Raji (cell line): Measurements from ENCODE around the gene TTLL10.
A peak's percentile ranks its signal among the peaks of the same experiment; 100 is the strongest.

Source experiments
- POLR2A ChIP-seq: IDR thresholded peaks from 2 replicates; pipeline ENCODE4 v1.6.1; 2011; ENCODE audit warnings: low read depth, low read length, control low read depth; ENCODE audit not compliant: insufficient read depth

TTLL10 gene

GRCh38 chr1:1232796-1233566 lies 59.3 kb downstream of the TTLL10 start:
- TF ChIP-seq POLR2A = no peak

GRCh38 chr1:1233567-1233892 lies 59.9 kb downstream of the TTLL10 start:
- TF ChIP-seq POLR2A = no peak

- TF ChIP-seq POLR2A = peak; percentile 34; the same call in 1 of the 2 replicates
Observed at GRCh38 chr1:1234180-1234808, 60.6 kb downstream of the TTLL10 start.

- TF ChIP-seq POLR2A = 0 out of 2 replicates have a peak, but pooled peaks have one; percentile 24
Observed at GRCh38 chr1:1235016-1235744, 61.5 kb downstream of the TTLL10 start.

- TF ChIP-seq POLR2A = peak; percentile 24
Observed at GRCh38 chr1:1236176-1236763, 62.6 kb downstream of the TTLL10 start.

DNA sequence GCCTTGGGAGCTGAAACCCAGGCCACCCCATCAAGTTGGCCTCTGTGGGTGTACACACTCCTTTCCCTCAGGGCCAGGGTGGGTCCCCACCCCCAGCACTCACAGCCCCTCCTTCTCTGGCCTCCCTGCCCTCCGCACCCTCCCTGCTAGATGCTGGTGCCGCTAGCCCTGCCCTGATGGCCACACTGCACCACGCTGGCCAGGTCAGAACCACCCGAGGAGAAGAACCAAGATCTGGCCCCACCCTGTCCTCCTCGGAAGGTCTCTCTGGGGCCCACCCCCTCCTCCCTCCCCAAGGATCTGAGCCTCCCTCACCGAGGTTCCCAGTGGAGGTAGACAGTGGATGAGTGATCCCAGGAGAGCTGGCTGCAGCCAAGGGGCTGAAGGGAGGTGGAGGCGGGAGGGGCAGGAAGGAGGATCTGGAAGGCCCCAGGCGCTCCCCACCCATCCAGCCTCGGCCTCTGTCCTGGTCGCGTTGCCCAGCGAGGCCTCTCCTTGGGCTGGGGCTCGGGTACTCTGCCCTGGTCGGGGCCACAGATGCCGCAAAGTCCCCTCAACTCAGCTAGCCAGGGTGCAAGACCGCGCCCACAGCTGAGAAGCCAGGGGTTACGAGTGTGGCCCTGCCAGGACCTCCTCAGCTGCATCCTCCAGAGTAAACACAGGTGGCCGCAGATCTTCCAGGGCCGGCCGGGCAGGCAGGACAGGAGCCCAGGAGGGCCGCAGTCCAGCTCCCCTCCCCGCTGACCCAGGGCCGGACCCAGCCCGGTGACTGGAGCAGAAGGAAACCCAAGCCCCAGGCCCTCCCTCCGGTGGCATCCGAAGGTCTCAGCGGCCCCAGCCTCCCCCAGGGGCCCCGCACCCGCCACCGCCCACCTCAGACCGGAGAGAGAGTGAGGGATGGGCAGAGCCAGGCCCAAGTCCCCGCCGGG lies 63.5 kb downstream of the TTLL10 start:
- TF ChIP-seq POLR2A = peak; percentile 38

DNA sequence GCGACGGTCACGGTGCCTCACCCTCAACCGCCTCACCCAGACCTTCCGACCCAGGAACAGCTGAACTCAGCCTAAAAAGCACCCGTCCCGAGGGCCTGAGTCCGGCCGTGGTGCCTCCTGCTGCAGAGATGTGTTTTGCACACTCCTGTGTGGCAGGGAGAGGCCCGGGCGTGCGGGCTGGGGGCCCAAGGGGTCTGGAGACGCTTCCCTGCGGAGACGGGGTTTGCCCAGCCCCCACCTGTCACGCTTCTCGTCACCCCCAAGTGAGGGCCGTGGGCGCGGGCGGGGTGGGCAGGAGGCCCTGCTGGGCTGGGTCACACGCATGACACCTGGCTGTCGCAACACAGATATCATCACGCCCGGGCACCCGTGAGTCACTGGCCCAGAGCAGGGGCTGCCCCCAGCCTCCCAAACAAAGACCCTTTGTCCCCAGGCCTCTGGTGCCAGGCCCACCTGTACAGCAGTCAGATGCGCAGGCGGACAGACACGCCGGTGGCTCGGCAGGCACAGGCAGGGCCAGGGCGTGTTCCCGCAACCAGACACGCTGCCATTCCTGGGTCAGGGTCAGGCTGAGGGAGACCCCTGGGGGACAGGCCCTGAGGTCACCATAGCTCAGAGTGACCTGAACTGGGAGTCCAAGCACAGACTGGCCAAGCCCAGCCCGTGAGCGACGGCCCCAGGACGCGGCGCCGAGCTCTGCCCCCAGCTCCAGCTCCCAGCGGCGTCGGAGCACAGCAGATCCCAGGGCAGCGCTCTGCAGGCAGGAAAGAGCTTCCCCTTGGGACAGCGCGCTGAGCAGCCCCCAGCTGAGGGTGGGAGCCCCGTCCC lies 64.4 kb downstream of the TTLL10 start:
- TF ChIP-seq POLR2A = no peak; the same call in 1 of the 2 replicates

- TF ChIP-seq POLR2A = no peak
Observed at GRCh38 chr1:1238702-1239178, 65.1 kb downstream of the TTLL10 start.

DNA sequence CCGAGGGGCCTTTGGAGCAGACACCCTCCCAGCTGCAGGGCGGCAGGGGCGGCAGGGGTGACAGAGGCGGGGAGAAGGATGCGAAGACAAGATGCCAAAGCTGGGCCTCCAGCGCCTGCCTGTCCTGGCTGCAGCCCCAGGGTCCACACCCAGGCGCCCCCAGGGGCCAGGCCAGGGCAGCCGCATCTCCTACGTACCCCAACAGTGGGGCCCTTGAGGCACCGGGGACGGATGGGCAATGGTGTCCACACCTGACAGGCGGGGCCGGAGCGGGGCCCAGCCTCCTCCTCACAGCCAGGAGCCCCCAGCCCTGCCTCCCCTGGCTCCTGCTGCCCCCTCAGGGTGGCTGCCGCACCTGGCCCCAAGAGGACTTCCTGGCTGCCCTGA lies 65.5 kb downstream of the TTLL10 start:
- no peak for TF ChIP-seq POLR2A

DNA sequence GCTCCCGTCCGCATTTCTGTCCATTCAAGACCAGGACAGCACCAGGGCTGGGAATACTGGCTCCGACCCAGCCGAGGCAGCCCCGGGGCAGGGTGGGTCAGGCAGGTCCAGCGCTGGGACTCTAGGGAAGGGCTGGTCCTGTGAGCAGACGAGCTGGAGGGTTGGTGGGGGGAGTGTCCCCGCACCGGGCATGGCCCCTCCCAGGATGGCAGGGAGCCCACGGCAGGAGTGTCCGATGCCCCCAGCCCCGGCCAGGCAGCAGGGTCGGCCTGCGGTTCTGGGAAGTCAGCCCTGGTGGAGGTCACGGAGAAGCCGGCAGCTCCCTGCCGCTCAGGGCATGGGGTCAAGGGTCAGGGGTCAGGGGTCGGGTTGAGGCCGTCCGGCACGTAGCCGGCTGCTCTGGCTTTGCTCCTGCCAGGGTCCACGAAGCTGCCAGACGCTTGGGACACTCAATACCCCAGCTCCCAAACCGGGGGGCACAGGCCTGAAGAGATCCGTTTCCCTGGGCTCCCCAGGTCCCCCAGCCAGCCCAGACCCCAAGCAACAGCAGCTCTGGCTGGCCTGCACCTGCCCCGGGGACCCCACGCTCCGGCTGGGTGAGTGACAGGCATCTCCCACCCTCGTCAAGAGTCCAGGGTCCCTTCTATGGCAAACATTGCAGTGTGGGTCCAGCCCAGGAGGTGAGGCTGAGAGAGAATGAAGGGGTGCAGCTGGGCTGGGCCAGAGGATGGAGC lies 66.1 kb downstream of the TTLL10 start:
- no peak for TF ChIP-seq POLR2A

DNA sequence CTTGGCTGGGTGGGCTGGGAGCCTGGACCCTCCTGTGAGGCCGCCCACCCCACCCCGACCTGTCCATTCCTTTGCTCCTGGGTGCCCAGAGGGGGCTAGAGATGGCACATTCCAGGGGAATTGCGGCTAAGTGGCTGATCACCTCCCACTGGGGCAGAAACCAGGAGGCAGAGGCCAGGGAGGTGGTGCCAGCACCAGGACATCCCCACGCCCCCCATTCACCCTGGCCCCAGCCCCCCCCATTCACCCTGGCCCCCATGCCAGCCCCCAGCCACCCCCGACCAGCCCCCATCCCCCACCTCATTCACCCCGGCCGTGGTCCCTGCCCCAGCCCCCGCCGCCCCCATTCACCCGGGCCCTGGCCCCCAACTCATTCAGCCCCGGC lies 66.7 kb downstream of the TTLL10 start:
- no peak for TF ChIP-seq POLR2A

DNA sequence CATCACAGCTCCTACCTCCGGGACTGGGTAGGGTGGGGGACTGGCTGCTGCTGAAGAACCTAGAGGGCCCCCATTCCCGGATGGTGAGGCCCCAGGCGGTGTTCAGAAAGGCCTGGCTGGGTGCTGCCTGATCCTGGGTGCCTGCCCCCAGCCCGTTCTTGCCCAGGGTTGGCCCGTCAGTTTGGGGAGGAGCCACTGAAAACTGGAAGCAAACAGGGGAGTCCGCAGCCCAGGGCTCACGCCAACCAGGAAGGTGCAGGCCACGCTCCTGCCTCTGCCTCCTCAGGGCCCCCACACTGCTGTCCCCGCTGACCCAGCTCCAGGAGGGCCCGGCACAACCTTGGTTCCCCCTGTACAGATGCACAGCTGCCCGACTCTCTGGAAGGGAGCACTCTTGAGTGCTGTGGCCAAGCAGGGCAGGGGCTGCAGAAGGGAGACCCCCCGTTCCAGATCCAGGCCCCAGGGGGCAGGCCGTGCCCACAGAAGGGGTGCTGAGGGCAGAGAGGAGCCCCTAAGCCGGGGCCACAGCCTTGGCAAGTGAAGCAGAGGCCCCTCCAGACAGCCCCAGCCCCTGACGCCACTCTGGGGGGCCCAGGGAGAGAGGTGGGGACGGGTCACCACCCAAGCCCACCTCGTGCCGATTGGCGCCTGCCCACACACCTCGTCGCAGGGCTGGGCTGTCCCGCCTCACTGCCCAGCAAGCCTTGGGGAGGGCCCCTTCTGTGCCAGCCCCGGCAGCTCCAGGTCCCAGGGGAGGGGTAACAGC lies 67.3 kb downstream of the TTLL10 start:
- TF ChIP-seq POLR2A = no peak
